Activated effector memory CD4-positive, alpha-beta T cell treated with Interleukin-2 at 50 U/mL for 16 hours (primary cell): ENCODE data around the gene AKAP6.
"Not testable (repeated sequence)": the region's sequence is repeated elsewhere in the genome, so short reads cannot be mapped to it uniquely, and the experiment has no call there.

Experiments
- DNase-seq: peaks from one replicate; pipeline ENCODE4 v3.0.0-alpha.2; 2020

Gene AKAP6

DNA sequence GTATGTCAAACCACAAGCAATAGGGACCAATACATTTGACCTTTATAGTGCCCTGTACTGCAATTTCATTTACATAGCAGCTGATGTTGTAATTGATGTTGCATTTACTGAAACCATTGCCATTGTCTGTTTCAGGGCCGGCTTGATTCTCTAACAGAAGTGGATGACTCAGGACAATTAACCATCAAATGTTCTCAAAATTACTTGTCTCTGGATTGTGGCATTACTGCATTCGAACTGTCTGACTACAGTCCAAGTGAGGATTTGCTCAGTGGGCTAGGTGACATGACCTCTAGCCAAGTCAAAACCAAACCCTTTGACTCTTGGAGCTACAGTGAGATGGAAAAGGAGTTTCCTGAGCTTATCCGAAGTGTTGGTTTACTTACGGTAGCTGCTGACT lies 216.0 kb downstream of the AKAP6 start:
- DNase-seq: no peak

DNA sequence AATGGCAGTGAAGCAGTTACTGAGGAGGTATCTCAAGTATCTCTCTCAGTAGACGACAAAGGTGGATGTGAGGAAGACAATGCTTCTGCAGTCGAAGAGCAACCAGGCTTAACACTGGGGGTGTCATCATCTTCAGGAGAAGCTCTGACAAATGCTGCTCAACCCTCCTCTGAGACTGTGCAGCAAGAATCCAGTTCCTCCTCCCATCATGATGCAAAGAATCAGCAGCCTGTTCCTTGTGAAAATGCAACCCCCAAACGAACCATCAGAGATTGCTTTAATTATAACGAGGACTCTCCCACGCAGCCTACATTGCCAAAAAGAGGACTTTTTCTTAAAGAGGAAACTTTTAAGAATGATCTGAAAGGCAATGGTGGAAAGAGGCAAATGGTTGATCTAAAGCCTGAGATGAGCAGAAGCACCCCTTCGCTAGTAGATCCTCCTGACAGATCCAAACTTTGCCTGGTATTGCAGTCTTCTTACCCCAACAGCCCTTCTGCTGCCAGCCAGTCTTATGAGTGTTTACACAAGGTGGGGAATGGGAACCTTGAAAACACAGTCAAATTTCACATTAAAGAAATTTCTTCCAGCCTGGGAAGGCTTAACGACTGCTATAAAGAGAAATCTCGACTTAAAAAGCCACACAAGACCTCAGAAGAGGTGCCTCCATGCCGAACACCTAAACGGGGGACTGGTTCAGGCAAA lies 216.6 kb downstream of the AKAP6 start:
- DNase-seq: no peak

DNA sequence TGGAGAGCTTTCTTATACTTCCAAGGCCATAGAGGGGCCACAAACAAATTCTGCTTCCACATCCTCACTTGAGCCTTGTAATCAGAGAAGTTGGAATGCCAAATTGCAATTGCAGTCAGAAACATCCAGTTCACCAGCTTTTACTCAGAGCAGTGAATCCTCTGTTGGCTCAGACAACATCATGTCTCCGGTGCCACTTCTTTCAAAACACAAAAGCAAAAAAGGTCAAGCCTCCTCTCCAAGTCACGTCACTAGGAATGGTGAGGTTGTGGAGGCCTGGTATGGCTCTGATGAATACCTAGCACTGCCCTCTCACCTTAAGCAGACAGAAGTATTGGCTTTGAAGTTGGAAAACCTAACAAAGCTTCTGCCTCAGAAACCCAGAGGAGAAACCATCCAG lies 217.1 kb downstream of the AKAP6 start:
- no peak for DNase-seq

DNA sequence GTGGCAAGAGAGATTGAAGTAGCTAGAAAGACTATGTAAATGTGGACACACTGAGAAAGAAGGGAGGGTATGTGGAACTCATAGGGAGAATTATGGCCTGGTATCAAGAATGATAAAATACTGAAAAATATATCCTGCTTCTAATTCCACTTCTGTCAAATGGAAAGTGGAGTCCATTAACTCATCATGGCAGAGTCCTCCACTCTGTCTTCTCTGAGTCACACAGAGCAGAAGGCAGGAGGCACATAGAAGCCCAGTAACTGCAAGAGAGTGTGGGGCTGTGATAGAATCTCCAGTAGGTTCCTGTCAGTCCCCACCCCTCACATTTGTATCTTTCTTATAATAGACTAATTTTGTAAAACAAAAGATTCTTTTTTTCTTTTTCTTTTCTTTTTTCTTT lies 223.7 kb downstream of the AKAP6 start:
- no peak for DNase-seq

- DNase-seq: no peak
Observed at GRCh38 chr14:32559048-32559447, 229.9 kb downstream of the AKAP6 start.

DNA sequence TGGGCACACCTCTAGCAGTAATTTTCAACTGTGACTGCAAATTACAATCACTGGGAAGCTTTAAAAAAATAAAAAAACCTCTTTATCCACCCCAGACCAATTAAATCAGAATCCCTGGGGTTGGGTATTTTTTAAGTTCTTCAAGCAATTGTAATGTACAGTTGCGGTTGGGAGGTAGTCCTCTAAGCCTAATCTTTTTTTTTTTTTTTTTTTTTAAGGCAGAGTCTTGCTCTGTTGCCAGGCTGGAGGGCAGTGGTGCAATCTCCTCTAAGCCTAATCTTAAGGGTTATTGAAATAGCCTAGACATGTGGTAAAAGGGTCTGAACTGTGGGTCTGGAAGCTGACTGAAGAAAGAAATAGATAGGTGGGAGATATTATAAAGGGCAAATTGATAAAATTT lies 230.5 kb downstream of the AKAP6 start:
- no peak for DNase-seq

GRCh38 chr14:32560209-32560857 lies 231.2 kb downstream of the AKAP6 start:
- no peak for DNase-seq

- DNase-seq: no peak
Observed at GRCh38 chr14:32561520-32561919, 232.4 kb downstream of the AKAP6 start.

- DNase-seq: no peak
Observed at GRCh38 chr14:32564596-32564995, 235.5 kb downstream of the AKAP6 start.

DNA sequence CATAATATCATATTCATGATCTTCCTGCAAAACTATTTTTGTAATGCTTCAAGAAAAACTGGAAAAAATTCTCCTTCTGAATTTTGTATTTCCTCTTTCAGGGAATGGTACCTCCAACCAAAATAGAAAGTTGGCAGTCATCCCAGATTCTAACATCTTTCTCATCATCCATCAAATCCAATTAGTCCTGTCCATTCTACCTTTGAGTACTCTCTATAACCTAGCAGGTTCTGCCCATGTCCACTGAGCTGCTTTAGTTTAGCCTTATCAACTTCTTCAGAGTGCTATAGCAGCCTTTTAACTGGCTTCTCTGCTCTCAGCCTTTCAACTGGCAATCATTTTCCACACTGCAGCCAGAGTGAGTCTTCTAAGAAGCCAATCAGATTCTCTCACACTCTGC lies 236.2 kb downstream of the AKAP6 start:
- no peak for DNase-seq

DNA sequence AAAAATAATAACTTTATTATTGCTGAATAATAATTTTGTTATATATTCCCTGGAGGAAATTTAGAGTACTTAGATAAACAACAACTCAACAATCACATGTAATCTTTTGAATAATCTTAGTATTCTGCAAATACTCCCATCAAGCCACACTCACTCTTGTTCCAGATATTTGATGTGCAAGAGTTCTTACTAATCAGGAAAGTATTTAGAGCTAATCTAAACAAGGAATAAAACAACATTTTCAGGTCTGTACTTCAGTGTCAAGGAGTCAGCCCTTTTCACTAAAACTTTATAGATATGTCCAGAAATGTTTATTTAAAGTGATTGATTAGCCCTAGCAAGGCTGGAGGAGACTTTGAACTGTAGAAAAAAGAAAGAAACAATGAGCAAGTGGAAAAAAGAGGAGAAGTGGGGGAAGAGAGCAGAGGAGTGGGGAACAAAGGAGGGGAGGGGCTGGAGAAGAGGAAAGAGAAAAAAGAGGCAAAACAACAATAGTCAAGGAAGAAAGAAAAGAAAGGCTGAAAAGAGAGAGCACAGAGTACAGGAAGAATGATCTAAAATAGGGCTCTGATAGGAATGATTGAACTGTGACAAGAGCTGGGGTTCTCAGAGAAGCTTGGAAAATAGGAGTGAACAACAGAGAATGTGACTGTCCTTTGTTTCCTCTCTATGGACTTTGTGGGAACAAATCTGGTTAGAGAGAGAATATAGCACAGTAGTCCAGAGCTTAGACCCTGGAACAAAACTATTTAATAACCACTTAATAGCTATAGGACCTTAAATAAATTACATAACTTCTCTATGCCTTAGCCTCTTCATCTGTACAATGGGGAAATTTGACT lies 238.7 kb downstream of the AKAP6 start:
- DNase-seq: no peak

DNA sequence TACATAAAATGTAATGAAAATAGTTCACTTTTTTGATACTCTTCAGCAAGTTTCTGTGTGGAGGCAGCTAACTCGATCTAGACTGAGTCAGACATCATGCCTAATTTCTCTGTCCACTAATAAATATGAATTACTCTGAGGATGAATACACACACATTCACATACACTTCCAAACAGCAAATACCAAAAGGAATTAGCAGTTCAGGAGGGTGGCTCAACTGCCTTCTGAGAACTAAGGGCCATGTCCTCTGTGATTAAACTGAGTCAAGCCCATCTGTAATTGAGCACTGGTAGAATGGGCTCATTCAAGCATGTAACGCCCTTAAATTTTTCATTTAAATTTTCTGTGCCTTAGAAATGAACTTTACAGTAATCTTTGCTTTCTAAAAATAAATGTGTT lies 242.5 kb downstream of the AKAP6 start:
- no peak for DNase-seq

- DNase-seq: no peak
Observed at GRCh38 chr14:32571995-32572866, 243.1 kb downstream of the AKAP6 start.

DNA sequence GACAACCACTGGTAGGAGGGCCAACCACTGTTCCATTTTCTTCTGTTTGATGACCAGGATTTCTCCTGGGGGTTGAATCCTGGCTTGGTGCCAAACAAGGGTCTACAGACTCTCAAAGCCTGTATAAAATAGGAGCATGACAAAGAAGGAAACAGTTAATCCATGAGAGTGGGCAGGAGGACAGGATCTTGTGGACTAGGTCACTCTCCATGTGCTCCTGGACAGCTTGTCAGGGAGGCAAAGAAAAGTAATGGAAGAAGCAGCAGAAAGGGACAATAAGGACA lies 243.7 kb downstream of the AKAP6 start:
- DNase-seq: no peak

- no peak for DNase-seq
Observed at GRCh38 chr14:32574269-32574668, 245.2 kb downstream of the AKAP6 start.

DNA sequence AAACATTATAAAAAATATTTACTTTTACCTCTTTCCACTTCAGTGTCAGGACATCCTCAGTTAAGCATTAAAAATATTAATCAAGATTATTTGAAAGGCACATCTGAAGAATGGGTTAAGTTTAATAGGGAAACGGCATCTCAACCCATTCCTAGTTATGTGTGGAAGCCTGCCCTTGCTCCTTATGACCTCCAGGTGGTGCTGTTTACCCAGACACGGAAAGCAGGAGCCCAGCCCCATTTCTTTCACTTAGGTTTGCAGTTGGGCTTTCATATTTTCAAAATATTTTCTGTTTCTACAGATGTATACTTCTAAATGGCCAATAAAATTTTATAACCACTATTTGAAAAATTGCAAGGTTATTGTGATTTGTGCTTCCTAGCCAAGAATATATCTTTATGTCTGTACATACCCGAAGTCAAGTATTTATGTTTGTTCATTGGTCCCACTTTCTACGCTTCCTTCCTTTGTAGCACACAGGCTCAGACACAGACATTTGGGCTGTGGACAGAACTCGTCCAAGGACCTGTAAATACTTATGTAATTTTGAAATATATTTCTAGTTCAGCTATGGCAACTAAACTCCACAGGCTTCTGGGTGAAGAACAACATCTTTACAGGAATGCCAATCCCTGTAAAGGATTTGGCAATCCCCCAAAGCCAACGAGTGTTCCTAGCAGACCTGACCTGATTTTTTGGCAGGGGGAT lies 247.1 kb downstream of the AKAP6 start:
- peak; percentile 1 for DNase-seq

- no peak for DNase-seq
Observed at GRCh38 chr14:32576977-32577376, 247.9 kb downstream of the AKAP6 start.

- no peak for DNase-seq
Observed at GRCh38 chr14:32578181-32578580, 249.1 kb downstream of the AKAP6 start.

DNA sequence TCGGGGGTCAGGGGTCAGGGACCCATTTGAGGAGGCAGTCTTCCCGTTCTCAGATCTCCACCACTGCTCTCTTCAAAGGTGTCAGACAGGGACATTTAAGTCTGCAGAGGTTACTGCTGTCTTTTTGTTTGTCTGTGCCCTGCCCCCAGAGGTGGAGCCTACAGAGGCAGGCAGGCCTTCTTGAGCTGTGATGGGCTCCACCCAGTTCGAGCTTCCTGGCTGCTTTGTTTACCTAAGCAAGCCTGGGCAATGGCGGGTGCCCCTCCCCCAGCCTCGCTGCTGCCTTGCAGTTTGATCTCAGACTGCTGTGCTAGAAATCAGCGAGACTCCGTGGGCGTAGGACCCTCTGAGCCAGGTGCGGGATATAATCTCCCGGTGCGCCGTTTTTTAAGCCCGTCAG lies 254.3 kb downstream of the AKAP6 start:
- not testable (repeated sequence) for DNase-seq

DNA sequence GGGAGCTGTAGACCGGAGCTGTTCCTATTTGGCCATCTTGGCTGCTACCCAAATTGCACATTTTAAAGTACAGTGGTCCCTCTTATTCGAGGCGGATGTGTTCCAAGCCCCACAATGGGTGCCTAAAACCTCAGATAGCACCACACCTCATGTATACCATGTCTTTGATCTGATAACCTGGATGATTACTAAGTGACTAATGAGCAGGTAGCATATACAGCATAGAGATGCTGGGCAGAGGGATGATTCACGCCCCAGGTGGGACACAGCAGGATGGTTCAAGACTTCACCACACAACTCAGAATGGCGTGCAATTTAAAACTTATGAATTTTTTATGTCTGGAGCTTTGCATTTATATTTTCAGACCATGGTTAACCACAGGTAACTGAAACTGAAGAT lies 255.0 kb downstream of the AKAP6 start:
- no peak for DNase-seq

DNA sequence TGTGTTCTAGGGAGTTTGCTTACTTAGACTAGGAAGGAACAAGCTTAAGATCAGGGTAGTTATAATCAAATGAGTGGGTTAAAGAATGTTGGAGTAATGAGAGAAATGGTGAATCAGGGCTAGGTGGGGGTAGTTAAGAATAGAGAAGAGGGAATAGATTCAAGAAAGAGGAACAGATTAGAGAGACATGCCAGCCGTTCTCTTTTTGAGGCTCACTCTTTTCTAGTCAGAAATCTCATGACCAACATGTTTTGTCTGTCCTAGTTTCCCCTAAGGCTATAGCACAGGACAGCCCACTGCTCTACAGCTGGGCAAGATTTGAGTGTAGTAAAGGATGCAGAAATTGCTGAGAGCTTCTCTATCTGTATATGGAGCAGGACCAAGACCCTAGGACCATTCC lies 258.4 kb downstream of the AKAP6 start:
- DNase-seq: no peak
